AG04449 (cell line): ENCODE results near the gene TMCO4.

Experiments
- CTCF ChIA-PET: fragments of 350-600 bp; formaldehyde crosslinking; extraction: SDS; loops from one replicate; lab custom pipeline; 2021; ENCODE audit warnings: antibody characterized with exemption; lab: Yijun Ruan, JAX
- POLR2A ChIA-PET: fragments of 400-600, 350-600 bp; formaldehyde crosslinking; extraction: SDS; loops from one replicate; lab custom pipeline; 2020; ENCODE audit warnings: antibody characterized with exemption, inconsistent platforms; lab: Yijun Ruan, JAX
- DNase-seq: peaks from one replicate; pipeline ENCODE4 v3.0.0-alpha.2; 2010; ENCODE audit warnings: low read depth, low spot score
- H3K4me3 ChIP-seq: 2 replicates; pipeline ENCODE4 v1.5.1; 2011; ENCODE audit warnings: low read depth, mild to moderate bottlenecking, control low read depth, low read length
- TF ChIP-seq, protein P1 (sequence below): IDR thresholded peaks from one replicate; pipeline ENCODE4 v1.5.1; 2011; ENCODE audit warnings: mild to moderate bottlenecking, moderate library complexity, low read length, control low read depth, inconsistent platforms; ENCODE audit not compliant: insufficient read depth; ENCODE audit errors: missing control alignments

The TMCO4 gene

DNA sequence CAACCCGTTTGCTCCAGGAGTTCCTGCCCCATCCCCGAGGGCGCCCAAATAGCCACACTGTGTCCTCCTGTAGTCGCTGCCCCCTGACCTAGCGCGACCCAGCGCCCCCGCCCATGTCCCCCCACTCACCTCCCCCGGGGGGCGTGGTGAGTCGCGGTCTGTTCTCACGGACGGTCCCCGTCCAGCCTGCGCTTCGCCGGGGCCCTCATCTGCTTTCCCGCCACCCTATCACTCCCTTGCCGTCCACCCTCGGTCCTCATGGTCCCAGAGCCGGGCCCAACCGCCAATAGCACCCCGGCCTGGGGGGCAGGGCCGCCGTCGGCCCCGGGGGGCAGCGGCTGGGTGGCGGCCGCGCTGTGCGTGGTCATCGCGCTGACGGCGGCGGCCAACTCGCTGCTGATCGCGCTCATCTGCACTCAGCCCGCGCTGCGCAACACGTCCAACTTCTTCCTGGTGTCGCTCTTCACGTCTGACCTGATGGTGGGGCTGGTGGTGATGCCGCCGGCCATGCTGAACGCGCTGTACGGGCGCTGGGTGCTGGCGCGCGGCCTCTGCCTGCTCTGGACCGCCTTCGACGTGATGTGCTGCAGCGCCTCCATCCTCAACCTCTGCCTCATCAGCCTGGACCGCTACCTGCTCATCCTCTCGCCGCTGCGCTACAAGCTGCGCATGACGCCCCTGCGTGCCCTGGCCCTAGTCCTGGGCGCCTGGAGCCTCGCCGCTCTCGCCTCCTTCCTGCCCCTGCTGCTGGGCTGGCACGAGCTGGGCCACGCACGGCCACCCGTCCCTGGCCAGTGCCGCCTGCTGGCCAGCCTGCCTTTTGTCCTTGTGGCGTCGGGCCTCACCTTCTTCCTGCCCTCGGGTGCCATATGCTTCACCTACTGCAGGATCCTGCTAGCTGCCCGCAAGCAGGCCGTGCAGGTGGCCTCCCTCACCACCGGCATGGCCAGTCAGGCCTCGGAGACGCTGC is 133.9 kb downstream of the TMCO4 start:
- ChIA-PET CTCF (no interaction called here), POLR2A (no interaction called here)
- TF ChIP-seq, protein P1, sequence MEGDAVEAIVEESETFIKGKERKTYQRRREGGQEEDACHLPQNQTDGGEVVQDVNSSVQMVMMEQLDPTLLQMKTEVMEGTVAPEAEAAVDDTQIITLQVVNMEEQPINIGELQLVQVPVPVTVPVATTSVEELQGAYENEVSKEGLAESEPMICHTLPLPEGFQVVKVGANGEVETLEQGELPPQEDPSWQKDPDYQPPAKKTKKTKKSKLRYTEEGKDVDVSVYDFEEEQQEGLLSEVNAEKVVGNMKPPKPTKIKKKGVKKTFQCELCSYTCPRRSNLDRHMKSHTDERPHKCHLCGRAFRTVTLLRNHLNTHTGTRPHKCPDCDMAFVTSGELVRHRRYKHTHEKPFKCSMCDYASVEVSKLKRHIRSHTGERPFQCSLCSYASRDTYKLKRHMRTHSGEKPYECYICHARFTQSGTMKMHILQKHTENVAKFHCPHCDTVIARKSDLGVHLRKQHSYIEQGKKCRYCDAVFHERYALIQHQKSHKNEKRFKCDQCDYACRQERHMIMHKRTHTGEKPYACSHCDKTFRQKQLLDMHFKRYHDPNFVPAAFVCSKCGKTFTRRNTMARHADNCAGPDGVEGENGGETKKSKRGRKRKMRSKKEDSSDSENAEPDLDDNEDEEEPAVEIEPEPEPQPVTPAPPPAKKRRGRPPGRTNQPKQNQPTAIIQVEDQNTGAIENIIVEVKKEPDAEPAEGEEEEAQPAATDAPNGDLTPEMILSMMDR: no peak
- no peak overlapping the region for H3K4me3 ChIP-seq
- DNase-seq: no peak

DNA sequence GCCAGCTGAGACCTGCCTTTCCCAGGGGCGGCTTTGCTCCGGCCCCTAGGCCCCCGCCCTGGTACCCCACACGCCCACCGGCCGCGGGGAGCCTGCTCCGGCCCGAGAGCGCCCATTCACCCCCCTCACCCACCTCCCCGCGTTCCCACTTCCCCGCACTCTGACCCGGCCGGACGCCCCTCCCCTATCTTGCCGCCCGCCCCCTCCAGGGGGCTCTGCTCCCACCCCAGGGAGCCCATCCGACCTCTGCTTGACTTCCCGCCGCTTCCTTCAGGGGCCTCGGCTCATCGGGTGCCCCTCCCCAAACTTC is 134.6 kb downstream of the TMCO4 start:
- TF ChIP-seq, protein P1: no peak
- DNase-seq: no peak
- ChIA-PET CTCF (interaction anchor here (1.2 to 3.5 kb wide), 2 partner anchors 27 to 50 kb away, joined by 3 to 15 read pairs; no protein-coding TSS in a partner anchor), POLR2A (no interaction called here)
- H3K4me3 ChIP-seq: no peak overlapping the region

DNA sequence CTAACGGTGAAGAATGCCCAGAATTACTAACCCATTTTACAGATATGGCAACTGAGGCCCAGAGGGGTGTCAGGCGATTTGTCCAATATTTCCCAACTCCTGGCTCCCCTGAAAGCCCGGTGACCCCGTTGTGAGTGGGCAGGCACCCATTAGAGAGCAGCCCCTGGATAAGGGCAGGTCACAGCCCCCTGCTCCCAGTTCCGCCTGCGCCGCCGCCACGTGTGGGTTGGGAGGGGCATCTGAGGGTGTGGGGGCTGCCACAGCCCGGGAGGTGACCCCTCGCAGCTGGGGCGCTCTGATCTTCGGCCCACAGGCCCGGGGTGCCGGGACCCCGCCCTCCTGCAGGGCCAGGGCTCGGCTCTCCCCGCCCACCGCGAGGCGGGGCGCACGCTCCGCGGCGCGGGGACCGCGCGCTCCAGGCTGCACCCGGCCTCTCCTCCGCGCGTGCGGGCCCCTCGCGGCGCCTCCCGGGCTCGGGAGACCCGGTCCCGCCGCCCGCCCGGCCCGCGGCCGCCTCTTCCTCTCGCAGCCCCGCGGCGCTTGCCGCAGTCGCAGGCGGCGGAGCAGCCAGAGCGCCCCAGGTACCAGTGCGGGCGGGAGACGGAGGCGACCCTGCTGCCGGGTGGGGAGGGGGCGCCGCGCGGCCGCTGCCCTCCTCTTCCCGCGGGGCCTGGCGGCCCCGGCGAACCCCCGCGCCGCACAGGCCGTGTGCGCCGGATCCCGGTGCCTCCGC is 135.1 kb downstream of the TMCO4 start, which contains the start of gene HTR6:
Gene HTR6, plus strand, starts transcription at position 423 of the 733 bp plus-strand sequence. CDS start 879 bp downstream, outside the sequence.
- TF ChIP-seq, protein P1: no peak
- DNase-seq: no peak
- H3K4me3 ChIP-seq: peak within 1 kb of the TSS; percentile 43
- POLR2A ChIA-PET: no interaction called here
- CTCF ChIA-PET: interaction anchor here (1.2 to 6.0 kb wide), 7 partner anchors 10 to 217 kb away, joined by 3 to 252 read pairs (median 15); partner anchors contain the start of gene OTUD3

DNA sequence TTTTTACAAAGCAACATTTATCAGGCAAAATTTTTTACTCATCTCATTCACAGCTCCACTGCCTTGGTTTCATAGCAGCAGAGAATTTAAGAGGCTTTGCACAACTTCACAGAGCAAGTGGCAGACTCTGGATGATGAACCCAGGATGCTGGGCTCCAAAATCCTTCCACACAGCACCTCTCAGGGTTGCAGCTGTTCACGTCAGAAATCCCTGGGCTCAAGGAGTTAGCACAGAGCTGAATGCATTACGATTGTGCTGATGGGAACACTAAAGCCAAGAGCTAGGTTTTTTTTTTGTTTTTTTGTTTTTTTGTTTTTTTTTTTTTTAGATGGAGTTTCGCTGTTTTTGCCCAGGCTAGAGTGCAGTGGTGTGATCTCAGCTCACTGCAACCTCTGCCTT is 137.4 kb downstream of the TMCO4 start:
- H3K4me3 ChIP-seq: no peak overlapping the region
- POLR2A ChIA-PET: no interaction called here
- CTCF ChIA-PET: interaction anchor here (0.6 to 6.0 kb wide), 48 partner anchors 9 to 422 kb away, joined by 3 to 252 read pairs (median 4); partner anchors contain the start of genes EMC1, MRTO4, NBL1 and OTUD3
- TF ChIP-seq, protein P1: no peak
- DNase-seq: no peak

DNA sequence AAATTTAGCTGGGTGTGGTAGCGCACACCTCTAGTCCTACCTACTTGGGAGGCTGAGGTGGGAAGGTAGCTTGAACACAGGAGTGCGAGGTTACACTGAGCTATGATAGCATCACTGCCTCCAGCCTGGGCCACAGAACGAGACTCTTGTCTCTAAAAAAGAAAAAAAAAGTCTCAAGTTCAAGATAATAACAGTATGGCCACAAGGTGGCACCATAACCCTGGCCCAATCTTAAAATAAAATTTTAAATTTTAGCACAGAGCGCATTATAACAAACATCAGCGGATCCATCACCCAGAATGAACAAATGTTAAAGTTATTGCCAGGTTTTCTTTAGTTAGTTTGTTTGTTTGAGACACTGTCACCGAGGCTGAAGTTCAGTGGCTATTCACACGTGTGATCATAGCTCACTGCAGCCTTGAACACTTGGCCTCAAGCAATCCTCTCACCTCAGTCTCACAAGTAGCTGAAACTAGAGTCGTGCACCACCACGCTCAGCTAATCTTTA is 137.9 kb downstream of the TMCO4 start:
- POLR2A ChIA-PET: no interaction called here
- no peak for DNase-seq
- CTCF ChIA-PET: interaction anchor here (0.6 to 6.0 kb wide), 57 partner anchors 8 to 492 kb away, joined by 3 to 252 read pairs (median 4); partner anchors contain the start of genes EMC1, MRTO4, NBL1 and OTUD3
- H3K4me3 ChIP-seq: no peak overlapping the region
- TF ChIP-seq, protein P1: peak; percentile 34
